HFFc6 (cell line): ENCODE data around the gene CAMKK2. TPM values are rescaled to one million over a fixed set of nuclear protein-coding genes. Genes with fewer than 3 reads are reported as not detected.

Source experiments
- DNase-seq: peaks from one replicate; pipeline ENCODE4 v3.0.0-alpha.2; 2018
- H3K27ac Mint-ChIP-seq: 2 replicates; pipeline ENCODE4 v1.8.0; 2020; ENCODE audit warnings: mild to moderate bottlenecking, mixed read lengths
- H3K27me3 Mint-ChIP-seq: 2 replicates; pipeline ENCODE4 v1.8.0; 2021; ENCODE audit warnings: mild to moderate bottlenecking, moderate library complexity, mixed read lengths; ENCODE audit not compliant: insufficient read depth
- H3K36me3 Mint-ChIP-seq: 2 replicates; pipeline ENCODE4 v1.8.0; 2021; ENCODE audit warnings: low read depth, mixed read lengths
- H3K4me1 Mint-ChIP-seq: 2 replicates; pipeline ENCODE4 v1.8.0; 2020; ENCODE audit warnings: low read depth, mixed read lengths
- H3K4me3 Mint-ChIP-seq: 2 replicates; pipeline ENCODE4 v1.8.0; 2020; ENCODE audit warnings: mild to moderate bottlenecking, moderate library complexity, mixed read lengths
- H3K9me3 Mint-ChIP-seq: 2 replicates; pipeline ENCODE4 v1.8.0; 2020; ENCODE audit warnings: mild to moderate bottlenecking, mixed read lengths
- CTCF ChIP-seq: fragments of 200-600 bp; sonication (generic); IDR thresholded peaks from 2 replicates; pipeline ENCODE4 v1.5.0; 2021; ENCODE audit warnings: antibody characterized with exemption, mild to moderate bottlenecking
- total RNA-seq, 6 experiments: library from RNA; stranded (reverse); fragmentation: NEBNext Ultra II Directional; extraction: Animal tissue kit (Norgen Biotek cat#: 25700); gene quantifications; 2 replicates in 1 of 6; 3 replicates in 5 of 6; pipeline ENCODE4 v1.2.3, GENCODE V29; 2021

The CAMKK2 gene
- total RNA-seq, 6 experiments from 2014 or later, result 27.8 to 35.3 (median 31.1) TPM

DNA sequence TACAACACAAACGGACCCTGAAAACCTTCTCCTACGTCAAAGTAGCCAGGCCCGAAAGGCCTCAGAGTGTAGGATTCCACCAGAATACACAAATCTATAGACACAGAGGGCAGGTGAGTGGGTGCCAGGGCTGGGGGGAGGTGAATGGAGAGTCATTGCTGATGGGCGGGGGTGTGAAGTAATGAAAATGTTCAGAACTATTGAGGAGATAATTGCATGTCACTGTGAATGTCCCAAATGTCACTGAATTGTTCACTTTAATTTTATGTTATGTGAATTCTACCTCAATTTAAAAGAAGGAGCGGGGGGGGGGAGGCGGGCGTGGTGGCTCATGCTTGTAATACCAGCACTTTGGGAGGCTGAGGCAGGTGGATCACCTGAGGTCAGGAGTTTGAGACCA lies 50.6 kb downstream of the CAMKK2 start:
- H3K36me3 Mint-ChIP-seq, result peaks cover 15% of the 10 kb centered on the region
- H3K4me3 Mint-ChIP-seq, result no peak overlapping the region
- peaks cover 3% of the 10 kb centered on the region for H3K27me3 Mint-ChIP-seq
- DNase-seq, result no peak
- H3K9me3 Mint-ChIP-seq, result no peaks in the 10 kb centered on the region
- no peak for TF ChIP-seq CTCF
- no peaks in the 10 kb centered on the region for H3K4me1 Mint-ChIP-seq
- no peak overlapping the region for H3K27ac Mint-ChIP-seq

GRCh38 chr12:121245031-121245430 lies 51.5 kb downstream of the CAMKK2 start:
- DNase-seq, result no peak
- H3K4me3 Mint-ChIP-seq, result no peak overlapping the region
- H3K27ac Mint-ChIP-seq, result no peak overlapping the region
- H3K27me3 Mint-ChIP-seq, result peaks cover 5% of the 10 kb centered on the region
- H3K36me3 Mint-ChIP-seq, result peaks cover 15% of the 10 kb centered on the region
- no peaks in the 10 kb centered on the region for H3K9me3 Mint-ChIP-seq
- TF ChIP-seq CTCF, result no peak
- no peaks in the 10 kb centered on the region for H3K4me1 Mint-ChIP-seq

- Mint-ChIP-seq H3K27me3 (peaks cover 2% of the 10 kb centered on the region; the same call in 1 of the 2 replicates), H3K27ac (no peak overlapping the region), H3K4me1 (no peaks in the 10 kb centered on the region), H3K4me3 (no peak overlapping the region), H3K36me3 (peaks cover 10% of the 10 kb centered on the region), H3K9me3 (no peaks in the 10 kb centered on the region)
- TF ChIP-seq CTCF, result no peak
- DNase-seq, result no peak
Measured at GRCh38 chr12:121241156-121241970, 55.1 kb downstream of the CAMKK2 start.

- Mint-ChIP-seq H3K9me3 (no peaks in the 10 kb centered on the region), H3K4me3 (no peak overlapping the region), H3K27me3 (peaks cover 2% of the 10 kb centered on the region; the same call in 1 of the 2 replicates), H3K4me1 (no peaks in the 10 kb centered on the region), H3K36me3 (peaks cover 10% of the 10 kb centered on the region), H3K27ac (no peak overlapping the region)
- TF ChIP-seq CTCF, result no peak
- DNase-seq, result no peak
Measured at GRCh38 chr12:121240484-121241101, 55.9 kb downstream of the CAMKK2 start.

GRCh38 chr12:121240062-121240420 lies 56.5 kb downstream of the CAMKK2 start:
- H3K27me3 Mint-ChIP-seq, result peaks cover 2% of the 10 kb centered on the region; the same call in 1 of the 2 replicates
- no peaks in the 10 kb centered on the region for H3K9me3 Mint-ChIP-seq
- no peaks in the 10 kb centered on the region for H3K4me1 Mint-ChIP-seq
- TF ChIP-seq CTCF, result no peak
- no peak overlapping the region for H3K4me3 Mint-ChIP-seq
- peaks cover 10% of the 10 kb centered on the region for H3K36me3 Mint-ChIP-seq
- DNase-seq, result no peak
- no peak overlapping the region for H3K27ac Mint-ChIP-seq
